K562 (cell line): Measurements from ENCODE around the gene CBL. TPM values are rescaled to one million over a fixed set of nuclear protein-coding genes. Genes with fewer than 3 reads are reported as not detected.

Experiments
- ATAC-seq: fragments of 200-7000 bp; cut with Tn5 transposase; 3 replicates; pipeline ENCODE4 v1.9.1; 2020; ENCODE audit warnings: moderate library complexity
- BruUV-seq: library from RNA; stranded (reverse); fragments of 400-500 nt; replicated peaks from 2 replicates; lab custom pipeline; 2021; lab: Mats Ljungman, UMichigan
- CTCF ChIA-PET: fragments of 300-600 bp; formaldehyde crosslinking; extraction: SDS; loops from one replicate; lab custom pipeline; 2021; ENCODE audit warnings: low intra/inter-chr PET ratio; lab: Yijun Ruan, JAX
- POLR2A ChIA-PET: fragments of 300-600, 350-650 bp; sonication (Branson Sonifier 250); formaldehyde crosslinking; extraction: SDS; loops from one replicate; lab custom pipeline; 2021; ENCODE audit warnings: antibody characterized with exemption, inconsistent platforms; lab: Yijun Ruan, JAX
- DNase-seq, 4 experiments: peaks; one replicate each; pipeline versions ENCODE4 v3.0.0 to v3.0.0-alpha.2; 2011 to 2018; ENCODE audit warnings: low spot score in 3 of 4, mixed read lengths in 3 of 4; ENCODE audit errors: extremely low read depth in 1 of 4
- FAIRE-seq: peaks from 2 replicates; lab custom pipeline; 2011; peaks lifted over from hg19 to GRCh38; lab: Jason Lieb, UNC
- H2AFZ ChIP-seq: 2 replicates; pipeline ENCODE4 v1.6.0; 2011; ENCODE audit warnings: low read depth, low read length, control low read depth, inconsistent platforms
- H3K27ac ChIP-seq: fragments of 200-600 bp; 3 replicates; pipeline ENCODE4 v1.8.0; 2011; ENCODE audit warnings: low read depth, mild to moderate bottlenecking, control low read depth, inconsistent platforms, low read length, moderate library complexity, mixed read lengths; ENCODE audit errors: extremely low read depth
- H3K27me3 ChIP-seq, 2 experiments: fragments of 300-600 bp in 1 of 2; 2 replicates in 1 of 2; 3 replicates in 1 of 2; pipeline versions ENCODE4 v1.6.0 to v1.8.0; 2011; ENCODE audit warnings: inconsistent platforms in 2 of 2, low read length in 2 of 2, mild to moderate bottlenecking in 1 of 2, mixed read lengths in 1 of 2, moderate library complexity in 1 of 2; ENCODE audit not compliant: control insufficient read depth in 2 of 2, insufficient read depth in 2 of 2
- H3K36me3 ChIP-seq: fragments of 300-600 bp; 3 replicates; pipeline ENCODE4 v1.8.0; 2011; ENCODE audit warnings: mild to moderate bottlenecking, low read length, inconsistent platforms; ENCODE audit not compliant: control insufficient read depth, insufficient read depth
- H3K4me1 ChIP-seq, 2 experiments: fragments of 200-600 bp in 1 of 2; replicated peaks in 1 of 2; 2 replicates in 1 of 2; 3 replicates in 1 of 2; pipeline versions ENCODE4 v1.5.1 to v1.8.0; 2011; ENCODE audit warnings: inconsistent platforms in 2 of 2, low read length in 2 of 2, mild to moderate bottlenecking in 1 of 2, mixed read lengths in 1 of 2, moderate library complexity in 1 of 2; ENCODE audit not compliant: control insufficient read depth in 2 of 2, insufficient read depth in 2 of 2
- H3K4me2 ChIP-seq: 2 replicates; pipeline ENCODE4 v1.6.1; 2011; ENCODE audit warnings: low read length, control low read depth, inconsistent platforms, mixed read lengths; ENCODE audit not compliant: insufficient read depth
- H3K4me3 ChIP-seq: fragments of 200-600 bp; sonication (generic), shearing (Covaris generic); 2 replicates; pipeline ENCODE4 v1.5.1; 2016; ENCODE audit warnings: control low read depth, inconsistent platforms
- H3K79me2 ChIP-seq: fragments of 200-600 bp; 3 replicates; pipeline ENCODE4 v1.8.0; 2011; ENCODE audit warnings: low read length, inconsistent platforms; ENCODE audit not compliant: control insufficient read depth, insufficient read depth
- H3K9ac ChIP-seq, 2 experiments: 2 replicates each; pipeline versions ENCODE4 v1.6.0 to v1.6.1; 2011; ENCODE audit warnings: low read depth in 2 of 2, low read length in 2 of 2, control low read depth in 1 of 2, inconsistent platforms in 1 of 2, mild to moderate bottlenecking in 1 of 2, mixed read lengths in 1 of 2; ENCODE audit not compliant: insufficient read depth in 1 of 2
- H3K9me1 ChIP-seq: one replicate; pipeline ENCODE4 v1.6.0; 2011; ENCODE audit warnings: inconsistent platforms, mild to moderate bottlenecking, low read length, moderate library complexity; ENCODE audit not compliant: control insufficient read depth, insufficient read depth
- H3K9me3 ChIP-seq: replicated peaks from 2 replicates; pipeline ENCODE4 v1.5.1; 2011; ENCODE audit warnings: low read depth, low read length, inconsistent platforms; ENCODE audit not compliant: control insufficient read depth, insufficient read depth
- H4K20me1 ChIP-seq: replicated peaks from 2 replicates; pipeline ENCODE4 v1.6.1; 2011; ENCODE audit warnings: low read length, inconsistent platforms, mixed read lengths; ENCODE audit not compliant: control insufficient read depth, insufficient read depth
- CHAMP1 ChIP-seq: fragments of 450-650 bp; IDR thresholded peaks from 2 replicates; pipeline ENCODE4 v1.6.1; 2016; ENCODE audit warnings: mild to moderate bottlenecking
- KAT8 ChIP-seq: fragments of 450-650 bp; IDR thresholded peaks from 2 replicates; pipeline ENCODE4 v1.6.1; 2016; ENCODE audit warnings: low read depth, mild to moderate bottlenecking
- MCM5 ChIP-seq: fragments of 450-650 bp; IDR thresholded peaks from 2 replicates; pipeline ENCODE4 v1.6.1; 2016; ENCODE audit warnings: low read depth
- PATZ1 ChIP-seq: fragments of 250-450 bp; sonication (Bioruptor Pico); IDR thresholded peaks from 2 replicates; pipeline ENCODE4 v1.5.0; 2020; ENCODE audit warnings: mild to moderate bottlenecking, borderline replicate concordance
- POLR2G ChIP-seq: fragments of 200-400 bp; formaldehyde crosslinking; IDR thresholded peaks from 2 replicates; pipeline ENCODE4 v1.6.1; 2017; ENCODE audit warnings: low read depth, mild to moderate bottlenecking, antibody characterized with exemption, low read length, moderate library complexity
- POLR2H ChIP-seq: IDR thresholded peaks from 2 replicates; pipeline ENCODE4 v1.6.1; 2016; ENCODE audit warnings: missing genetic modification characterization, low read depth, mild to moderate bottlenecking, control low read depth, missing compliant biosample characterization, moderate library complexity
- WGBS: fragments of 100-300 bp; shearing (Covaris generic); methylation state at CpG from one replicate; pipeline ENCODE4 v1.1.6; 2016; ENCODE audit warnings: low coverage, mixed read lengths; ENCODE audit not compliant: insufficient coverage; ENCODE audit errors: missing lambda C conversion rate; 5-methylcytosine and 5-hydroxymethylcytosine counted together
- in situ Hi-C: fragments of 300-500 bp; cut with MboI; formaldehyde crosslinking; loops from 4 replicates; pipeline ENCODE4 v1.15.0; 2018; ENCODE audit warnings: inconsistent platforms, mixed read lengths
- intact Hi-C: fragments of 100-400 bp; cut with micrococcal nuclease; formaldehyde crosslinking; loops from 2 replicates; pipeline ENCODE4 v1.14.2; 2022
- polyA plus RNA-seq, 8 experiments: library from polyadenylated mRNA; depleted of rRNA in 4 of 8; stranded (reverse) in 5 of 8; unstranded in 3 of 8; fragments of >200 nt; fragmentation: Nextera tagmentation in 2 of 8; fragmentation: Illumina TruSeq in 1 of 8; extraction: Ambion mirVana in 2 of 8; extraction: Trizol in 1 of 8; gene quantifications; 2 replicates each; pipeline versions ENCODE4 v1.2.1 to v1.2.3, GENCODE V29; 2011 to 2014; ENCODE audit warnings: inconsistent platforms in 1 of 8, missing spikeins in 1 of 8
- total RNA-seq, 7 experiments: library from RNA; depleted of rRNA in 6 of 7; stranded (reverse); fragments of >200 nt in 6 of 7; fragmentation: Illumina TruSeq in 2 of 7; extraction: Trizol in 2 of 7; gene quantifications; 2 replicates each; pipeline versions ENCODE4 v1.2.1 to v1.2.3, GENCODE V29; 2011 to 2021; ENCODE audit warnings: low replicate concordance in 1 of 7

The CBL gene
- total and polyA plus RNA-seq, 9 of the 15 experiments (the other 6 are each of a cell fraction or from before 2014, with no cell fraction given), result 3.2 to 24.9 (median 9.9) TPM

GRCh38 chr11:119310682-119311052, 104.5 kb downstream of the CBL start:
- 0 out of 2 replicates have a peak, but pooled peaks cover 4% of the 10 kb centered on the region for H4K20me1 ChIP-seq
- H3K4me1 ChIP-seq, result peaks cover under 1 to 20% of the 10 kb centered on the region in 2 experiments; a peak in 3 of 5 replicates
- peaks cover 82% of the 10 kb centered on the region; the same call in 2 of the 3 replicates for H3K36me3 ChIP-seq
- no peak overlapping the region for H3K4me3 ChIP-seq
- in situ Hi-C loops, result no loop called here
- DNase-seq, result no peak
- TF ChIP-seq CHAMP1 (no peak), MCM5 (no peak), POLR2G (peak; percentile 32; the same call in 1 of the 2 replicates), POLR2H (tag) (no peak), KAT8 (no peak), PATZ1 (CRISPR knock-in tag) (no peak)
- H3K79me2 ChIP-seq, result peaks cover 6% of the 10 kb centered on the region; the same call in 2 of the 3 replicates
- ATAC-seq, result no peak
- no peak overlapping the region for H3K4me2 ChIP-seq
- no TSS peak for BruUV-seq
- H3K27me3 ChIP-seq, result no peaks in the 10 kb centered on the region
- WGBS, result 88% methylated on average over 12 of the region's 20 CpGs
- POLR2A ChIA-PET, result interaction anchor here (0.6 to 3.2 kb wide), 6 partner anchors 10 to 224 kb away, joined by 3 to 17 read pairs (median 5); no protein-coding TSS in a partner anchor
- CTCF ChIA-PET, result no interaction called here
- H3K27ac ChIP-seq, result no peak overlapping the region
- no peak for FAIRE-seq
- no peaks in the 10 kb centered on the region for H3K9me1 ChIP-seq
- H2AFZ ChIP-seq, result no peak overlapping the region
- intact Hi-C loops, result no loop called here
- 0 out of 4 replicates have a peak overlapping the region, but pooled peaks of 1 of the 2 experiments have one; percentile 28 for H3K9ac ChIP-seq
- H3K9me3 ChIP-seq, result no peaks in the 10 kb centered on the region
